Peyer's patch (tissue), 4 donors: ENCODE measurements around the gene TNFRSF1A. TPM values are rescaled to one million over a fixed set of nuclear protein-coding genes. Genes with fewer than 3 reads are reported as not detected.
A peak's percentile ranks its signal among the peaks of the same experiment; 100 is the strongest.

Experiments used
- DNase-seq, 3 donors: peaks; one replicate each; pipeline ENCODE4 v3.0.0-alpha.2; 2017 to 2019
- H3K27ac ChIP-seq, 4 donors: fragments of 200-600 bp; sonication (generic); one replicate each; pipeline ENCODE4 v1.5.1; 2016 to 2019
- H3K27me3 ChIP-seq, 2 donors: fragments of 200-600 bp; sonication (generic); one replicate each; pipeline ENCODE4 v1.5.1; 2019
- H3K36me3 ChIP-seq, 3 donors: fragments of 200-600 bp; sonication (generic); one replicate each; pipeline ENCODE4 v1.5.1; 2016 to 2019
- H3K4me1 ChIP-seq, 4 donors: fragments of 200-600 bp; sonication (generic); one replicate each; pipeline ENCODE4 v1.5.1; 2016 to 2019
- H3K4me3 ChIP-seq, 4 donors: fragments of 200-600 bp; sonication (generic); 1 replicate in 3 of 4; 2 replicates in 1 of 4; pipeline ENCODE4 v1.5.1; 2016 to 2019; ENCODE audit warnings: mild to moderate bottlenecking in 1 of 4
- H3K9me3 ChIP-seq, 4 donors: fragments of 200-600 bp; sonication (generic); one replicate each; pipeline ENCODE4 v1.5.1; 2016 to 2019; ENCODE audit warnings: mild to moderate bottlenecking in 1 of 4
- POLR2A ChIP-seq, 2 donors: fragments of 450-650 bp; IDR thresholded peaks; one replicate each; pipeline ENCODE4 v1.5.1; 2017; ENCODE audit warnings: antibody characterized with exemption in 2 of 2, mild to moderate bottlenecking in 2 of 2, moderate library complexity in 2 of 2
- total RNA-seq, 4 donors: library from RNA; depleted of rRNA; stranded (reverse); fragments of >200 nt; gene quantifications; one replicate each; pipeline ENCODE4 v1.1.0, GENCODE V29; 2016
- TF ChIP-seq, protein P1 (sequence below), 6 experiments: fragments of 450-650 bp in 4 of 6; fragments of 200-600 bp in 2 of 6; sonication (generic) in 1 of 6; IDR thresholded peaks; one replicate each; pipeline ENCODE4 v1.5.1; 2017 to 2019; ENCODE audit warnings: antibody characterized with exemption in 6 of 6, mild to moderate bottlenecking in 3 of 6, moderate library complexity in 1 of 6

Gene TNFRSF1A
- total RNA-seq, 4 donors from 2014 or later = 90.8 to 547 (median 393) TPM

- Histone ChIP-seq H3K4me3 (no peak overlapping the region), H3K27me3 (no peaks in the 10 kb centered on the region), H3K36me3 (peaks cover 0 to 61% (median 4%) of the 10 kb centered on the region in 3 donors), H3K9me3 (no peaks in the 10 kb centered on the region), H3K4me1 (peaks cover 0 to 54% (median 15%) of the 10 kb centered on the region in 4 donors), H3K27ac (peak overlapping the region; percentile 20 to 68 (median 43))
- TF ChIP-seq POLR2A (IDR thresholded peaks at IDR 0.05) = no peak
- TF ChIP-seq, protein P1, sequence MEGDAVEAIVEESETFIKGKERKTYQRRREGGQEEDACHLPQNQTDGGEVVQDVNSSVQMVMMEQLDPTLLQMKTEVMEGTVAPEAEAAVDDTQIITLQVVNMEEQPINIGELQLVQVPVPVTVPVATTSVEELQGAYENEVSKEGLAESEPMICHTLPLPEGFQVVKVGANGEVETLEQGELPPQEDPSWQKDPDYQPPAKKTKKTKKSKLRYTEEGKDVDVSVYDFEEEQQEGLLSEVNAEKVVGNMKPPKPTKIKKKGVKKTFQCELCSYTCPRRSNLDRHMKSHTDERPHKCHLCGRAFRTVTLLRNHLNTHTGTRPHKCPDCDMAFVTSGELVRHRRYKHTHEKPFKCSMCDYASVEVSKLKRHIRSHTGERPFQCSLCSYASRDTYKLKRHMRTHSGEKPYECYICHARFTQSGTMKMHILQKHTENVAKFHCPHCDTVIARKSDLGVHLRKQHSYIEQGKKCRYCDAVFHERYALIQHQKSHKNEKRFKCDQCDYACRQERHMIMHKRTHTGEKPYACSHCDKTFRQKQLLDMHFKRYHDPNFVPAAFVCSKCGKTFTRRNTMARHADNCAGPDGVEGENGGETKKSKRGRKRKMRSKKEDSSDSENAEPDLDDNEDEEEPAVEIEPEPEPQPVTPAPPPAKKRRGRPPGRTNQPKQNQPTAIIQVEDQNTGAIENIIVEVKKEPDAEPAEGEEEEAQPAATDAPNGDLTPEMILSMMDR (IDR thresholded peaks at IDR 0.05) = no peak
- no peak for DNase-seq
Observed at GRCh38 chr12:6327229-6328041, 14.4 kb downstream of the TNFRSF1A start.

DNA sequence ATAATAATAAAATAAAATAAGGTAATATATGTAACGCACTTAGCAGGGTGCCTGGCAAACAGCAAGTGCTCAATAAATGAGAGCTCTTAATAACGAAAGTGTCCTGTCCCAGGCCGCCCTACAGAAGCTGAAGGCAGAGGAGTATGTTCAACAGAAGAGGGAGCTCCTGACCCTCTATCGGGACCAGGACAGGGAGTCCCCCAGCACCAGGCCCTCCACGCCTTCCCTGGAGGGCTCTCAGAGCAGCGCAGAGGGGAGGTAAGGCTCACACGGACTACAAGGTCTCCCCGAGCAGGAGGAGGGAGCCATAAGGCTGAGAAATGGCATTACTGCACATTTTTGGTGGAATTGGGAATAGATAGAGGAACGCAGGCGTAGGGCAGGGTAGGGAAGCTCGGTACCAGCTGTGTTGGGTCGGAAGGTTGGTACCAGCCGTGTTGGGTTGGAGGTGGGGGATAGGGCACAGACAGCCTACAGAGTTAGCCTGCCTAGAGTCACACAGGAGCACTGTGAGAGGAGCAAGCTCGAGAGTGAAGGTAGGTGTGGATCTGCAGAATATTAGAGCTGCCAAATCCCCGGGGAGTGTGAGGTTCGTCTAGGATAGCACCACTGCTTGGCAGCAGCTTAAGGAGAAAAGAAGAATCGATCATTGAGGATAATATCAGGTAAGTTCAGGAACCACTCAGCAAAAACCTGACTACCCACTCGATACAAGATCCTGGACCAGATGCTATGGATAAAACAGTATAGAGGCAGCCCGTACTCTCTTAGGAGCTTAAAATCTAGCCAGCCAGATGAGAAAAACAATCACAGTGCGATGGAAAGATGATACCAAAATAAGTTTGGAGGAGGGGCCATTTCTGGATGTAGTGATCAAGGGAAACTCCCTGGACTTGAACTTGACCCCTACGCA, 15.3 kb downstream of the TNFRSF1A start:
- Histone ChIP-seq H3K4me1 (peaks cover 0 to 56% (median 15%) of the 10 kb centered on the region in 4 donors), H3K4me3 (no peak overlapping the region)
- DNase-seq = peak in 1 of 3 donors; percentile 61

GRCh38 chr12:6324936-6325750, 16.7 kb downstream of the TNFRSF1A start:
- Histone ChIP-seq H3K27me3 (no peaks in the 10 kb centered on the region), H3K36me3 (peaks cover 0 to 46% (median 4%) of the 10 kb centered on the region in 3 donors), H3K27ac (peak overlapping the region in 2 of 4 donors; percentile 24 to 62), H3K9me3 (no peaks in the 10 kb centered on the region), H3K4me1 (peaks cover 0 to 56% (median 13%) of the 10 kb centered on the region in 4 donors), H3K4me3 (no peak overlapping the region)
- no peak for TF ChIP-seq POLR2A (IDR thresholded peaks at IDR 0.05)
- TF ChIP-seq, protein P1 (IDR thresholded peaks at IDR 0.05) = no peak
- no peak for DNase-seq

More for the DNA sequence above, 15.3 kb downstream of the TNFRSF1A start:
- H3K27ac ChIP-seq = peak overlapping the region; percentile 20 to 68 (median 43)
- TF ChIP-seq, protein P1 (IDR thresholded peaks at IDR 0.05) = peak in 4 of 6 experiments; percentile 25 to 49 (median 40)
- peak in 1 of 2 donors; percentile 7 for TF ChIP-seq POLR2A (IDR thresholded peaks at IDR 0.05)
- no peaks in the 10 kb centered on the region for H3K9me3 ChIP-seq
- no peaks in the 10 kb centered on the region for H3K27me3 ChIP-seq
- H3K36me3 ChIP-seq = peaks cover 0 to 52% (median 4%) of the 10 kb centered on the region in 3 donors

DNA sequence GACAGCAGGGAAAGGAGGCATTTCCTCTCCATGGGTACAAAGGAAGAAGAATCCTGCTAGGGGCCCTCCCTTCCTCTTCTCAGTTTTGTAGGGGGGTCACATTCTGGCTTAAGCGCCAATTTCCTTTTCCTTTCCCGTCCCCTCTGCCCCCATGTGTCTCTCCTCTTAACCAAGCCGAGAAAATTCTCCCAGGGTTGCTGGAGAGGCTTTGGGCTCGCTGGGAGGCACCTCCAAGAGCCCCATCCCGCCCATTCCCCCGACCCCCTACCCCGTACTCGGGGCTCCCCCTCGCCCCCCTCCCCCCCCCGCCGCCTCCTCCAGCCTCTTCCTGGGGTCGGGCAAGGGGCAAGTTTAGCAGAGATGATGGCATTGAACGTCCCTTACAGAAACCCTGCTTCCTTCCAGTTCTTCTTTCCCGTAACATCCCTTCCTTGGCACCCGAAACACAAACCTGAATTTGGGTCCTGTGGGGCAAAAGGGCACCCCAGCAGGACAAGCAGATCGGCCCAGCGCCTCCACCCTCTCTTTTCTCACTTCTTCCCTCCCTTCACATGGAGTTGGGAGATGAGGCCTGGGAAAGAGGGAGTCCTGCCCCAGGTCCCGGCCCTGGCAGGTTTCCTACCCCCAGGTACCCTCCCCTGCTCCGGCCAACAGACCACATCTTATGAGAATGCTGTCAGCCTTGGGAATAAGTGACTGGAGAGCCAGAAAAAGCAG, 17.7 kb downstream of the TNFRSF1A start:
- Histone ChIP-seq H3K27me3 (no peaks in the 10 kb centered on the region), H3K9me3 (no peaks in the 10 kb centered on the region), H3K4me3 (peak overlapping the region in 1 of 4 donors; percentile 7), H3K36me3 (peaks cover 0 to 44% (median 4%) of the 10 kb centered on the region in 3 donors), H3K4me1 (peaks cover 0 to 56% (median 9%) of the 10 kb centered on the region in 4 donors), H3K27ac (peak overlapping the region; percentile 62 to 84 (median 62))
- DNase-seq = no peak
- no peak for TF ChIP-seq POLR2A (IDR thresholded peaks at IDR 0.05)
- TF ChIP-seq, protein P1 (IDR thresholded peaks at IDR 0.05) = no peak
